ENCODE data around the gene CEP162.
A peak's percentile ranks its signal among the peaks of the same experiment; 100 is the strongest.
"Not testable (repeated sequence)": the region's sequence is repeated elsewhere in the genome, so short reads cannot be mapped to it uniquely, and the experiment has no call there.

The CEP162 gene, protein sequence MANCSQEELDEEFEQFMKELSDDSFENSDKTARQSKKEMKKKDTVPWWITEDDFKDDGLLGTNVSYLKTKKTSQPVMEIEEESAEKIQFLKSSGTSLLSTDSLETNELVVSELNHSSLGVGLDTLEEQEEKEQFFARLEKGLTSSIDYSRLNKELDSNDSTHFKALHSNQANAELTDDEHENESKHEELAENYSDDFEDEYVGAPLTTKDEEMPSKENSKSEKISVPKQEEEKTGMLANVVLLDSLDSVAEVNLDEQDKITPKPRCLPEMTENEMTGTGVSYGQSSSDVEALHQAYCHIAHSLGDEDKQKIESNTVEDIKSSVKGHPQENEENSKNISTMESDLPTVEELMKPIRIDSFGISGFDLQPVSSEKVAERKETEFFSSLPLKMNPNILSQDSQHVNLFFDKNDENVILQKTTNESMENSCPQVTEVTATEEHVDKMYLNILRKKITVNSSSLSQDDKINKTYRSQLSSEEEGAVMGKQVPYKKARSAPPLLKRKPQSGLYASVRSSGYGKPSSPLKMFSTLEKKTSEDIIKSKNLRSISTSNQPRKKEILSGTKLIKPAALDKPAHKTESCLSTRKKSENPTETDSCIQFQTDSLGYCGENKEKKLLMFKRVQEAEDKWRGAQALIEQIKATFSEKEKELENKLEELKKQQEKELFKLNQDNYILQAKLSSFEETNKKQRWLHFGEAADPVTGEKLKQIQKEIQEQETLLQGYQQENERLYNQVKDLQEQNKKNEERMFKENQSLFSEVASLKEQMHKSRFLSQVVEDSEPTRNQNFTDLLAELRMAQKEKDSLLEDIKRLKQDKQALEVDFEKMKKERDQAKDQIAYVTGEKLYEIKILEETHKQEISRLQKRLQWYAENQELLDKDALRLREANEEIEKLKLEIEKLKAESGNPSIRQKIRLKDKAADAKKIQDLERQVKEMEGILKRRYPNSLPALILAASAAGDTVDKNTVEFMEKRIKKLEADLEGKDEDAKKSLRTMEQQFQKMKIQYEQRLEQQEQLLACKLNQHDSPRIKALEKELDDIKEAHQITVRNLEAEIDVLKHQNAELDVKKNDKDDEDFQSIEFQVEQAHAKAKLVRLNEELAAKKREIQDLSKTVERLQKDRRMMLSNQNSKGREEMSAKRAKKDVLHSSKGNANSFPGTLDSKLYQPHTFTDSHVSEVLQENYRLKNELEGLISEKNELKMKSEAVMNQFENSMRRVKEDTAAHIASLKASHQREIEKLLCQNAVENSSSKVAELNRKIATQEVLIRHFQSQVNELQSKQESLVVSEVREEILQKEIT (N-terminal part only)

DNA sequence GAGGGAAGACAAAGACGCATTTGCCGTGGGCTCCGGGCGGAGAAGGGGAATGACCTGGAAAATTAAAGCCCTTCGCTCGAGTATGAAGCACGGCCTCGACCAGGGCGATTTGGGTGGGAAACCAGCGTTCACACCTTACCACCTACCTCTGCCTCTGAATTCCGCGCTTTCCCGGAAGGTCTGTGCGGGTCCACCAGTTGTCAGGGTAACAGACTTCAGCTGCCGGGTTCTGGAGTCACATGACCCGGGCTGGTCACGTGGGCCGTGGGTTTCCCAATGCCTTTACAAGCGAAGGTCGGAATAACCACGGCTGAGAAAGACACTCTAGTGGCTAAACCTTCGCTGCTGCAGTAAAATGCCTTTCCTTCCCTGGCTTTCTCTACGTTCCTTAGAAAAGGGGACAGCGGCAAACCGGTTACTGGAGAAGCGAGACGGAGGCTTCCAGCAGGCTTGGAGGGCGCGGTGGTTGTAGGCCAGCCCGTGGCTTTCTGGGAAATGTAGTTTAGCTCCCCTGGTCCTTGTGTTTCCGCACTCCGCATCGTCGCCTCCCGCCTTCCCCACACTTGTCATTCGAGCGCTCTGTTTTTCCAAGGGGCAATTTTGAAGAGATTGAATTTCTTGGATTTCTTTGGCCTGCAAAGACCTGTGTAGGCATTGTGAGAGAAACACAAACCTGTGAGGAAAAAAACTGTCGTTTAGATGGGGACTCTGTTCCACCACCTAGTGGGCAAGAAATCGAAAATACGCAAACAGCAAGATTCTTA, at the start of gene CEP162:
Gene CEP162, minus strand, starts transcription at position 210 of the 764 bp plus-strand sequence. CDS start 1,250 bp downstream, outside the sequence.
- DNase-seq: peak; percentile 98

DNA sequence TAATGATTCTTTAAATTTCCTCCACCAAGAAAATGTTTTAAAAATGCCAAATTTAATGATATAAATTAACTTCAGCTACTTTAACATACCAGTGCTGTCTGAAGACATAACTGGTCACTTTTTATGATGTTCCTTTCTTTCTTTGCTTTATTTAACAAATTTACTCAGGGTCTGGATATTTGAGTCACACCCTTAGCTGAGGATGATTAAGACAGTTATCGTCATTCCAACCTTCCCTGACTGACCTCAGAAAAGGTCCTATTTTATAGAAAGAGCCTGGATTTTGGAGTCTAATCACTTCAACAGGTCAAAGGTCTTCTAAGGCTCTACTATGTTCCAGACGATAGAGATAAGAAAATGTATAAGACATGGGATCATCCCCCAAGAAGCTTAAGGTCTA, 47.4 kb upstream of the CEP162 start:
- DNase-seq: no peak

DNA sequence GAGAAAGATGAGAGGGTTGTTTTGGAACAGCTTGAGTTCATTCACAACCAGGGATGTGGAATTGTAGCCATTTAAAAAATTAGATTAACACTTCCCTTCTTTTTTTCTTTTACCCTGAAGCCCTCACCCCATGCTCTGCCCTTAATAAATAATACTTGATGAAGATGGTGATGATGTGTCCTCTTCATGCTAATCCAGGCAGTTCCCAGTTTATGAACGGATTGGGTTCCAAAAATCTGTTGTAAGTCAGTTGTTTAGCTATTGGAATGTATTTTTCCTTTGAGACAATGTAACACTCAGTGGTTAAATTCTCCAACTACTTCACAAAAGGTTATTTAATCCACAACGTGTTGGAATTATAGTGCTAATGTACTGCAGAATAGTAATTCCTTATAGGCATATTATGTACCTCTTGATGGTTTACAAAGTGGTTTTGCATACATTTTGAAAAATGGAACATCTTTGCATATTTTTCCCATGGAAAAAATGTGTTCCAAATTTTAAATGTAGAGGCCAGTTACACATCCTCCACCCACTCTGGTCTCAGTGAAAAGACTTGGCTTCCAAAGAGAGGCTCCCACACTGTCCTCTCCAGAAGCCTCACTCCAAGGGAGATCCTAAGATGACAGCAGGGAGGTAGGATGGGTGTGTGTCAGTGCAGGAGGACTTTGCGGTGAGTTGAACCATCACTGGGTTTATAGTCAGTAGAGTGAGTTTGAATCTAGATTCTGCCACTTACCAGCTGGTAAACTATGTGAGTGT, 45.8 kb upstream of the CEP162 start:
- DNase-seq: peak; percentile 12

GRCh38 chr6:84272298-84272697, 44.9 kb upstream of the CEP162 start:
- no peak for DNase-seq

- DNase-seq: peak; percentile 24
Measured at GRCh38 chr6:84271061-84271716, 43.7 kb upstream of the CEP162 start.

GRCh38 chr6:84269947-84270733, 42.7 kb upstream of the CEP162 start:
- DNase-seq: no peak

DNA sequence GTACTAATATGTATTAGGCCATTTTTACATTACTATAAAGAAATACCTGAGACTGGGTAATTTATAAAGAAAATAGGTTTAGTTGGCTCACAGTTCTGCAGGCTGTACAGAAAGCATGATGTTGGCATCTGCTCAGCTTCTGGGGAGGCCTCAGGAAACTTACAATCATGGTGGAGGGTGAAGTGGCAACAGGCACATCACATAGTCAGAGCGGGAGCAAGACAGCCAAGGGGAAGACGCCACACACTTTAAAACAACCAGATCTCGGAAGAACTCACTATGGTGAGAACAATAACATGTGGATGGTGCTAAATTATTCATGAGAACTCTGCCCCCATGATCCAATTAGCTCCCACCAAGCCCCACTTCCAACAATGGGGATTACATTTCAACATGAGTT, 41.3 kb upstream of the CEP162 start:
- DNase-seq: no peak

DNA sequence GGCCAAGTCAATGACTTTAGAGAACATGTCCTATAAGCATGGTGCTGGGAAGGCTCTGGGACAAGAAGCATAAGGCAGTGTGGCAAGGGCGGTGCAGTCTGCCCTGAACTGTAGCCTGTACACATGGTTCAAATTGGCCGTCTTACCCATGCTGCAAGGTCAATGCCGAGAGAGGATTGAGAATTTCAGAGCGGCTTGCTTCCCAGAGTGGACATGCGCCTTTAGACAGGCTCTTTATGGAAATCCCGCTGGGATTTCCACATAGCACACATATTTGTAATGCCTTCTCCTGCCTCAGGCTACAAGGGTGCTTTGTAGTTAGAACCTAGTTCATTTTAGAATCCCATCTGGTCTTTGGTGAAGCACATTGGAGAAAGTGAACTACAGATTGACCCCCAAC, 36.1 kb upstream of the CEP162 start:
- DNase-seq: peak; percentile 8

DNA sequence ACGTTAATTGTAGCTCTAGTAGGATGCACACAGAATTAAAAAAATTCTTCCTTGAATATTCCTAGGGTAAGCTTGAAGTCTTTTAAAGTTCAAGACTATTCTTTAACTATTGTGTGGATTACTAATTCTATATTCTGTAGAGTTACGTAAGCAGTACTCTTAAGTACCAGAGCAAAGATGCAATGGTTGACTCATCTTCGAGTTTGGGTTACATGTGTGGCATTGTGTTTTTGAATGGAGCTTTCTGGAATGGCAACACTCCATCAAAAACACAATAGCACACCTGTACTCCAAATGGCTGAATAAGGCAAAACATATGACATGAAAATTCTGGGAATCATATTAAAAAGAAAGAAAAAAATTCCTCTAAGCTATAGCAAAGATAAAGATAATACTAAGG, 33.5 kb upstream of the CEP162 start:
- DNase-seq: no peak

- DNase-seq: peak; percentile 73
Measured at GRCh38 chr6:84260196-84260595, 32.8 kb upstream of the CEP162 start.

DNA sequence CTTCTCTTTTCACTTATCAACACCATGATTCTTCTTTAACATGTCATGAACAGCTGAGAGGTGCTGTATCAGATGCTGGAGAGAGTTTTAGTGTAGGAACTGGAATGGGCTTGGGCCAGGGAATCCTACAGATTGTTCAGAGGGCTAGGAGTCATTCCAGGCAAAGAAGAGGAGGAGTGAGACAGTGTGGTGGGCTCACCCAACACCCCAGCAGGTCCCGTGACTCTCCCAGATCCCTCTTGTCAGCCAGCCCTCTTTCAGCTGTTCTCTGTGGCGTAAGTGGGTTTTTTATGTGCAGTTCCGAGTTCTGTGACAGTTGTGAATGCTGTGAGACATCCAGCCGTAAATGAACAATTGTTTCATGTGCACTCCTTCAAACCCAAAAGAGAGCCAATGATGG, 31.4 kb upstream of the CEP162 start:
- no peak for DNase-seq

GRCh38 chr6:84258268-84258667, 30.8 kb upstream of the CEP162 start:
- DNase-seq: no peak

GRCh38 chr6:84255641-84256040, 28.2 kb upstream of the CEP162 start:
- no peak for DNase-seq

GRCh38 chr6:84253380-84253779, 25.9 kb upstream of the CEP162 start:
- no peak for DNase-seq

DNA sequence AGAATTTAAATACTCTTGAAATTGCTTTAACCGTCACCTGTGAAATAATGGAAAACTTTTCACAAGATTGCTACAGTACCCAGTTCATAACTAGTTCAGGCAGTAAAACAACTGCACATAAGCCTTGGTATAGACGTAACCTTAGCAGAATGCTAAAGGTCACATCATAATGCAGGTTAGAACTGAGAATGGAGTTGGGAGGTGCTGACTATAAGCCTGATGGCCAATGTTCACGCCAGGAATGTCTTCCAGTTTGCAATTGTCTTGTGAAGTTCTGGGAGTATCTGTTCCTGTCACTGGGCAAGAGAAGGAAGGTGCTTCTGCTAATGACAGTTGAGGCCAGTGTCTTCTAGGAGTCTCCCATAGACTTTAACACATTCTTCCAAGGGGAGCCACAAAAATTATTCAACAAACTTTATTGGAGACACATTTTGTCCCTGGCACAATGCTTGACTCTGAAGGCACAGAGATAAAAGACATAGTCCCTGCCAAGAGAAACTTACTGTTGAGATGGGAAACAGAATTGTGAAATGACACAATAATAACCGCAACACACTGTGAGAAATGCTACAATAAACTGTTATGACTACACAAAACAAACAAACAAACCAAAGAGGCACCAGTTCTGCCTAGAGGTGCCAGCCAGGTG, 24.6 kb upstream of the CEP162 start:
- DNase-seq: no peak

DNA sequence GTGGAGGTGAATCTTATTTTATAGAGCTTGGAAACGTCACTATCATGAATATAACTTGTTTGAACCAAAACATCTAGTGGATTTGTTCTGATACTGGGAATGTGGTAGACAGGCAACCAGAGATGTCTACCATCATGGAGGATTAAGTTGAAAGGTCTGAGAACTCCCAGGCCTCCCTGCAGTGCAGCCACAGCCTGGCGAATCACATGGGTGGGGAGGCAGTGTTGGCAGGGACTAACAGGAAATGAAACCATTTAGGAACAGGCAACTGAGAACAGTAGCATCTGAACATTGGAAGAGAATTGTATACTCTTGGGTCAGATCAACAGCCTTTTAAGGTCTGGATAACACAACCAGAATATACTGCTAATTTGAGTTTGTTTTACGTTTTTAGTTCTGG, 22.3 kb upstream of the CEP162 start:
- DNase-seq: no peak

DNA sequence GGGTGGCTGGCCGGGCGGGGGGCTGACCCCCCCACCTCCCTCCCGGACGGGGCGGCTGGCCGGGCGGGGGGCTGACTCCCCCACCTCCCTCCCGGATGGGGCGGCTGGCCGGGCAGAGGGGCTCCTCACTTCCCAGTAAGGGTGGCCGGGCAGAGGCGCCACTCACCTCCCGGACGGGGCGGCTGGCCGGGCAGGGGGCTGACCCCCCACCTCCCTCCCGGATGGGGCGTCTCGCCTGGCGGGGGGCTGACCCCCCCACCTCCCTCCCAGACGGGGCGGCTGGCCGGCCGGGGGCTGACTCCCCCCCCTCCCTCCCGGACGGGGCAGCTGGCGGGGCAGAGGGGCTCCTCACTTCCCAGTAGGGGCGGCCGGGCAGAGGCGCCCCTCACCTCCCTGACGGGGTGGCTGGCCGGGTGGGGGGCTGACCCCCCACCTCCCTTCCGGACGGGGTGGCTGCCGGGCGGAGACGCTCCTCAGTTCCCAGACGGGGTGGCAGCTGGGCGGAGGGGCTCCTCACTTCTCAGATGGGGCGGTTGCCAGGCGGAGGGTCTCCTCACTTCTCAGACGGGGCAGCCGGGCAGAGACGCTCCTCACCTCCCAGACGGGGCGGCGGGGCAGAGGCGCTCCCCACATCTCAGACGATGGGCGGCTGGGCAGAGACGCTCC, 17.1 kb upstream of the CEP162 start:
- DNase-seq: not testable (repeated sequence)

GRCh38 chr6:84243240-84243639, 15.8 kb upstream of the CEP162 start:
- peak; percentile 8 for DNase-seq

DNA sequence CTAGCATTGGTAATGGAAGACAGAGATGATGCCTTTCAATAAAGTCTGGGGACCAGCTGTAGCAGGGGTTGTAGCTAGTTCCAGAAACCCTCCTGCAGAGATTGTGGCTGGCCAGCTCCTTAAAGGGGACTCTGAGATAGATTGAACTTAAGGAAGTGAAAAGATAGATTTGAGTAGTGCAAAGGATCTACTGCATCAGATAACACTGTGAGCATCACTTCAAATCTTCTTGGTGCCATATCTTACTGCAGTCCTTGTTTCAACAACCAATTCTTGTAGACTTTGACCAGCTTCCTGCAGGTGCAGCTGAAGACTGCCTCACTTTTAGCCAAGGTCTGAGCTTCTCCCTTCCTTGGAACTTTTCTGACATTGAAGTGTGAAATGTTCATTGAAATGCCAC, 14.8 kb upstream of the CEP162 start:
- DNase-seq: no peak

Data from eye (tissue), 1 donor.